Small intestine (tissue), 7 donors: ENCODE data around the gene C6orf47. TPM values are rescaled to one million over a fixed set of nuclear protein-coding genes. Genes with fewer than 3 reads are reported as not detected.

Experiments used
- DNase-seq, 2 donors: peaks; one replicate each; pipeline versions ENCODE4 v3.0.0 to v3.0.0-alpha.2; 2013
- FAIRE-seq: peaks from 2 replicates; lab custom pipeline; 2012; peaks lifted over from hg19 to GRCh38; lab: Jason Lieb, UNC
- H3K27ac ChIP-seq, 3 donors: one replicate each; pipeline ENCODE4 v1.5.1; 2013; ENCODE audit warnings: low read length in 2 of 3, mild to moderate bottlenecking in 2 of 3, control low read depth in 1 of 3, inconsistent platforms in 1 of 3, low read depth in 1 of 3, moderate library complexity in 1 of 3
- H3K27me3 ChIP-seq, 3 donors: one replicate each; pipeline ENCODE4 v1.6.1; 2013; ENCODE audit warnings: low read length in 3 of 3, inconsistent platforms in 1 of 3; ENCODE audit not compliant: control insufficient read depth in 3 of 3, insufficient read depth in 3 of 3
- H3K36me3 ChIP-seq, 3 donors: one replicate each; pipeline ENCODE4 v1.6.1; 2013; ENCODE audit warnings: low read length in 3 of 3, inconsistent platforms in 1 of 3, low read depth in 1 of 3, mild to moderate bottlenecking in 1 of 3, moderate library complexity in 1 of 3; ENCODE audit not compliant: control insufficient read depth in 3 of 3, insufficient read depth in 2 of 3
- H3K4me1 ChIP-seq, 3 donors: one replicate each; pipeline ENCODE4 v1.6.1; 2013; ENCODE audit warnings: low read length in 2 of 3, inconsistent platforms in 1 of 3, low read depth in 1 of 3, mild to moderate bottlenecking in 1 of 3, moderate library complexity in 1 of 3; ENCODE audit not compliant: control insufficient read depth in 3 of 3, insufficient read depth in 2 of 3
- H3K4me3 ChIP-seq, 3 donors: one replicate each; pipeline ENCODE4 v1.5.1; 2013; ENCODE audit warnings: low read length in 3 of 3, control low read depth in 1 of 3, inconsistent platforms in 1 of 3, low read depth in 1 of 3, mild to moderate bottlenecking in 1 of 3, moderate library complexity in 1 of 3
- H3K9me3 ChIP-seq, 2 donors: one replicate each; pipeline ENCODE4 v1.6.1; 2013; ENCODE audit warnings: low read depth in 1 of 2, low read length in 1 of 2; ENCODE audit not compliant: control insufficient read depth in 2 of 2, insufficient read depth in 1 of 2
- WGBS, 3 donors: extraction: QIAGEN DNeasy Blood & Tissue Kit; methylation state at CpG; one replicate each; pipeline ENCODE4 v1.1.7; 2013; 5-methylcytosine and 5-hydroxymethylcytosine counted together
- polyA plus RNA-seq, 4 donors: library from polyadenylated mRNA; stranded (reverse) in 3 of 4; unstranded in 1 of 4; fragments of 200-250 nt in 3 of 4; fragments of 120-200 nt in 1 of 4; gene quantifications; one replicate each; pipeline versions ENCODE4 v1.2.1 to v1.2.3, GENCODE V29; 2013
- donor health status: healthy with polysubstance abuse.
- donor health status: control.
- donor health status: control.
- donor health status: Bipolar disorder and iron deficiency.
- donor health status: healthy.

C6orf47 gene
- polyA plus RNA-seq, 4 donors = 17.3 to 29.1 (median 23.2) TPM

- no peaks in the 10 kb centered on the region for H3K27me3 ChIP-seq
- H3K36me3 ChIP-seq = peaks cover 8 to 91% (median 14%) of the 10 kb centered on the region in 3 donors
- DNase-seq (no peak), FAIRE-seq (no peak)
- H3K4me1 ChIP-seq = peaks cover 0 to 15% (median 0%) of the 10 kb centered on the region in 3 donors
- WGBS, 3 donors = 82 to 89% (median 88%) methylated on average over 4 of the region's 4 CpGs
- no peak overlapping the region for H3K4me3 ChIP-seq
- no peaks in the 10 kb centered on the region for H3K9me3 ChIP-seq
- H3K27ac ChIP-seq = no peak overlapping the region
Measured at GRCh38 chr6:31692353-31692752, 31.8 kb upstream of the C6orf47 start.

- H3K4me1 ChIP-seq = peaks cover 0 to 15% (median 0%) of the 10 kb centered on the region in 3 donors
- no peaks in the 10 kb centered on the region for H3K9me3 ChIP-seq
- no peak for FAIRE-seq
- no peaks in the 10 kb centered on the region for H3K27me3 ChIP-seq
- WGBS, 3 donors = 95% methylated on average over 12 of the region's 12 CpGs
- peaks cover 8 to 93% (median 14%) of the 10 kb centered on the region in 3 donors for H3K36me3 ChIP-seq
- no peak overlapping the region for H3K27ac ChIP-seq
- no peak for DNase-seq
- H3K4me3 ChIP-seq = no peak overlapping the region
Measured at GRCh38 chr6:31691564-31692108, 31.1 kb upstream of the C6orf47 start.

GRCh38 chr6:31691078-31691463 lies 30.5 kb upstream of the C6orf47 start:
- H3K9me3 ChIP-seq = no peaks in the 10 kb centered on the region
- H3K27ac ChIP-seq = peak overlapping the region in 2 of 3 donors; percentile 71 to 92
- peaks cover 0 to 15% (median 0%) of the 10 kb centered on the region in 3 donors for H3K4me1 ChIP-seq
- H3K4me3 ChIP-seq = no peak overlapping the region
- H3K27me3 ChIP-seq = no peaks in the 10 kb centered on the region
- 83 to 90% (median 89%) methylated on average over 6 of the region's 6 CpGs for WGBS, 3 donors
- H3K36me3 ChIP-seq = peaks cover 13 to 94% (median 16%) of the 10 kb centered on the region in 3 donors
- FAIRE-seq (no peak), DNase-seq (no peak)

- 31 to 59% (median 52%) methylated on average over 10 of the region's 10 CpGs for WGBS, 3 donors
- FAIRE-seq = no peak
- Histone ChIP-seq H3K36me3 (peaks cover 13 to 95% (median 16%) of the 10 kb centered on the region in 3 donors), H3K27me3 (no peaks in the 10 kb centered on the region), H3K4me3 (no peak overlapping the region), H3K9me3 (no peaks in the 10 kb centered on the region), H3K27ac (peak overlapping the region; percentile 52 to 92 (median 71)), H3K4me1 (peaks cover 0 to 15% (median 0%) of the 10 kb centered on the region in 3 donors)
- DNase-seq = peak; percentile 86 to 92
Measured at GRCh38 chr6:31690231-31691077, 29.9 kb upstream of the C6orf47 start.

GRCh38 chr6:31689249-31690110 lies 28.9 kb upstream of the C6orf47 start:
- Histone ChIP-seq H3K27me3 (no peaks in the 10 kb centered on the region), H3K4me3 (no peak overlapping the region), H3K27ac (peak overlapping the region; percentile 22 to 92 (median 71)), H3K4me1 (peaks cover 0 to 15% (median 0%) of the 10 kb centered on the region in 3 donors), H3K36me3 (peaks cover 13 to 93% (median 16%) of the 10 kb centered on the region in 3 donors), H3K9me3 (no peaks in the 10 kb centered on the region)
- DNase-seq (no peak), FAIRE-seq (no peak)
- 77 to 79% (median 78%) methylated on average over 11 of the region's 11 CpGs for WGBS, 3 donors

- H3K36me3 ChIP-seq = peaks cover 10 to 89% (median 12%) of the 10 kb centered on the region in 3 donors
- DNase-seq = no peak
Measured at GRCh38 chr6:31687860-31688693, 27.5 kb upstream of the C6orf47 start.

GRCh38 chr6:31687321-31687720 lies 26.7 kb upstream of the C6orf47 start:
- peaks cover 0 to 32% (median 0%) of the 10 kb centered on the region in 3 donors for H3K4me1 ChIP-seq
- DNase-seq (no peak), FAIRE-seq (no peak)
- no peaks in the 10 kb centered on the region for H3K9me3 ChIP-seq
- no peak overlapping the region for H3K27ac ChIP-seq
- H3K36me3 ChIP-seq = peaks cover 8 to 82% (median 10%) of the 10 kb centered on the region in 3 donors
- H3K4me3 ChIP-seq = no peak overlapping the region
- H3K27me3 ChIP-seq = no peaks in the 10 kb centered on the region
- WGBS, 3 donors = 86 to 94% (median 89%) methylated on average over 8 of the region's 8 CpGs

More at GRCh38 chr6:31687860-31688693, 27.5 kb upstream of the C6orf47 start:
- H3K27ac ChIP-seq = no peak overlapping the region
- H3K27me3 ChIP-seq = no peaks in the 10 kb centered on the region
- WGBS, 3 donors = 88 to 93% (median 92%) methylated on average over 14 of the region's 14 CpGs
- H3K9me3 ChIP-seq = no peaks in the 10 kb centered on the region
- H3K4me1 ChIP-seq = peaks cover 0 to 27% (median 0%) of the 10 kb centered on the region in 3 donors
- FAIRE-seq = no peak
- H3K4me3 ChIP-seq = no peak overlapping the region
